ENCODE data around the gene SH3BP4. TPM values are rescaled to one million over a fixed set of nuclear protein-coding genes. Genes with fewer than 3 reads are reported as not detected.

Gene SH3BP4
- 10 to 100 TPM; 27.6 to 32.2 TPM for total RNA-seq
- 1 to 10 TPM; 4.5 to 5.1 TPM for polyA plus RNA-seq
- long read RNA-seq, donor 1, partial matches to known transcripts = 19 of 22 reads
- long read RNA-seq, donor 1, other reads (novel, unspliced or antisense) = 2 of 22 reads
- long read RNA-seq, donor 2, full-length matches to known transcripts = 2 of 16 reads
- long read RNA-seq, donor 2, partial matches to known transcripts = 12 of 16 reads
- long read RNA-seq, donor 2, other reads (novel, unspliced or antisense) = 2 of 16 reads

GRCh38 chr2:234951664-234952269 is at the start of gene SH3BP4:
TSS of gene SH3BP4 (plus strand) at chr2:234952017. CDS start at chr2:235035003, 82,986 bp downstream.
- 0 to 1% methylated on average over 19 to 88 of the region's 88 CpGs for WGBS, 2 donors
- peak; percentile 91 for ATAC-seq (ENCODE audit: low FRiP score)

GRCh38 chr2:234904785-234905184 is 47.0 kb upstream of the SH3BP4 start:
- Histone ChIP-seq H3K36me3 (ENCODE audit: control insufficient read depth in 1 of 2, insufficient read depth in 2 of 2, low read length in 1 of 2) (no peaks in the 10 kb centered on the region), H3K4me1 (ENCODE audit: control insufficient read depth in 1 of 2, insufficient read depth in 2 of 2, low read length in 2 of 2) (no peaks in the 10 kb centered on the region), H3K27me3 (ENCODE audit: control insufficient read depth in 1 of 2, insufficient read depth in 2 of 2, low read length in 1 of 2) (no peaks in the 10 kb centered on the region), H3K9me3 (ENCODE audit: control insufficient read depth, low read length) (no peaks in the 10 kb centered on the region), H3K4me3 (ENCODE audit: low read length in 2 of 2) (no peak overlapping the region), H3K27ac (ENCODE audit: low read depth in 1 of 2, low read length in 2 of 2) (no peak overlapping the region)
- ATAC-seq (ENCODE audit: low FRiP score) = no peak
- WGBS, 2 donors = 97 to 98% methylated on average over 2 of the region's 2 CpGs
- intact Hi-C loops (cut with DNase I) = no loop called here
- no peak for DNase-seq

More at GRCh38 chr2:234951664-234952269, at the start of gene SH3BP4:
- peak within 1 kb of the TSS; percentile 59 to 64 for H3K27ac ChIP-seq (ENCODE audit: low read depth in 1 of 2, low read length in 2 of 2)
- H3K27me3 ChIP-seq (ENCODE audit: control insufficient read depth in 1 of 2, insufficient read depth in 2 of 2, low read length in 1 of 2) = no peaks in the 10 kb centered on the region
- H3K36me3 ChIP-seq (ENCODE audit: control insufficient read depth in 1 of 2, insufficient read depth in 2 of 2, low read length in 1 of 2) = no peaks in the 10 kb centered on the region
- intact Hi-C loops (cut with DNase I) = loop anchor here (5.0 to 10.0 kb wide), 5 partner anchors 36 to 269 kb away; no protein-coding TSS in a partner anchor
- no peaks in the 10 kb centered on the region for H3K4me1 ChIP-seq (ENCODE audit: control insufficient read depth in 1 of 2, insufficient read depth in 2 of 2, low read length in 2 of 2)
- H3K9me3 ChIP-seq (ENCODE audit: control insufficient read depth, low read length) = no peaks in the 10 kb centered on the region
- peak; percentile 87 to 94 for DNase-seq
- H3K4me3 ChIP-seq (ENCODE audit: low read length in 2 of 2) = peak within 1 kb of the TSS; percentile 91 to 93

- ATAC-seq (ENCODE audit: low FRiP score) (no peak), DNase-seq (no peak)
- WGBS, 2 donors = 64 to 73% methylated on average over 11 to 12 of the region's 12 CpGs
- intact Hi-C loops (cut with DNase I) = no loop called here
- H3K4me1 ChIP-seq (ENCODE audit: control insufficient read depth in 1 of 2, insufficient read depth in 2 of 2, low read length in 2 of 2) = no peaks in the 10 kb centered on the region
- H3K9me3 ChIP-seq (ENCODE audit: control insufficient read depth, low read length) = no peaks in the 10 kb centered on the region
- no peak overlapping the region for H3K27ac ChIP-seq (ENCODE audit: low read depth in 1 of 2, low read length in 2 of 2)
- no peaks in the 10 kb centered on the region for H3K36me3 ChIP-seq (ENCODE audit: control insufficient read depth in 1 of 2, insufficient read depth in 2 of 2, low read length in 1 of 2)
- H3K4me3 ChIP-seq (ENCODE audit: low read length in 2 of 2) = no peak overlapping the region
- no peaks in the 10 kb centered on the region for H3K27me3 ChIP-seq (ENCODE audit: control insufficient read depth in 1 of 2, insufficient read depth in 2 of 2, low read length in 1 of 2)
Observed at GRCh38 chr2:234905547-234906265, 46.1 kb upstream of the SH3BP4 start.

GRCh38 chr2:234910186-234910679 is 41.6 kb upstream of the SH3BP4 start:
- H3K4me1 ChIP-seq (ENCODE audit: control insufficient read depth in 1 of 2, insufficient read depth in 2 of 2, low read length in 2 of 2) = no peaks in the 10 kb centered on the region
- no peak overlapping the region for H3K4me3 ChIP-seq (ENCODE audit: low read length in 2 of 2)
- no peaks in the 10 kb centered on the region for H3K27me3 ChIP-seq (ENCODE audit: control insufficient read depth in 1 of 2, insufficient read depth in 2 of 2, low read length in 1 of 2)
- DNase-seq = no peak
- no peak for ATAC-seq (ENCODE audit: low FRiP score)
- H3K36me3 ChIP-seq (ENCODE audit: control insufficient read depth in 1 of 2, insufficient read depth in 2 of 2, low read length in 1 of 2) = no peaks in the 10 kb centered on the region
- intact Hi-C loops (cut with DNase I) = no loop called here
- no peaks in the 10 kb centered on the region for H3K9me3 ChIP-seq (ENCODE audit: control insufficient read depth, low read length)
- no peak overlapping the region for H3K27ac ChIP-seq (ENCODE audit: low read depth in 1 of 2, low read length in 2 of 2)
- WGBS, 2 donors = 79 to 87% methylated on average over 3 of the region's 3 CpGs

- intact Hi-C loops (cut with DNase I) = no loop called here
- no peaks in the 10 kb centered on the region for H3K27me3 ChIP-seq (ENCODE audit: control insufficient read depth in 1 of 2, insufficient read depth in 2 of 2, low read length in 1 of 2)
- no peaks in the 10 kb centered on the region for H3K9me3 ChIP-seq (ENCODE audit: control insufficient read depth, low read length)
- H3K4me3 ChIP-seq (ENCODE audit: low read length in 2 of 2) = no peak overlapping the region
- WGBS, 2 donors = 44 to 53% methylated on average over 2 of the region's 2 CpGs
- no peaks in the 10 kb centered on the region for H3K36me3 ChIP-seq (ENCODE audit: control insufficient read depth in 1 of 2, insufficient read depth in 2 of 2, low read length in 1 of 2)
- H3K27ac ChIP-seq (ENCODE audit: low read depth in 1 of 2, low read length in 2 of 2) = no peak overlapping the region
- no peak for ATAC-seq (ENCODE audit: low FRiP score)
- no peak for DNase-seq
- no peaks in the 10 kb centered on the region for H3K4me1 ChIP-seq (ENCODE audit: control insufficient read depth in 1 of 2, insufficient read depth in 2 of 2, low read length in 2 of 2)
Observed at GRCh38 chr2:234911271-234911670, 40.5 kb upstream of the SH3BP4 start.

- H3K27me3 ChIP-seq (ENCODE audit: control insufficient read depth in 1 of 2, insufficient read depth in 2 of 2, low read length in 1 of 2) = no peaks in the 10 kb centered on the region
- no peak for DNase-seq
- ATAC-seq (ENCODE audit: low FRiP score) = no peak
- H3K27ac ChIP-seq (ENCODE audit: low read depth in 1 of 2, low read length in 2 of 2) = no peak overlapping the region
- no peaks in the 10 kb centered on the region for H3K4me1 ChIP-seq (ENCODE audit: control insufficient read depth in 1 of 2, insufficient read depth in 2 of 2, low read length in 2 of 2)
- 81 to 89% methylated on average over 3 of the region's 3 CpGs for WGBS, 2 donors
- H3K36me3 ChIP-seq (ENCODE audit: control insufficient read depth in 1 of 2, insufficient read depth in 2 of 2, low read length in 1 of 2) = no peaks in the 10 kb centered on the region
- intact Hi-C loops (cut with DNase I) = no loop called here
- H3K4me3 ChIP-seq (ENCODE audit: low read length in 2 of 2) = no peak overlapping the region
- H3K9me3 ChIP-seq (ENCODE audit: control insufficient read depth, low read length) = no peaks in the 10 kb centered on the region
Observed at GRCh38 chr2:234912437-234912836, 39.4 kb upstream of the SH3BP4 start.

- no peak overlapping the region for H3K4me3 ChIP-seq (ENCODE audit: low read length in 2 of 2)
- 80 to 81% methylated on average over 5 of the region's 5 CpGs for WGBS, 2 donors
- H3K4me1 ChIP-seq (ENCODE audit: control insufficient read depth in 1 of 2, insufficient read depth in 2 of 2, low read length in 2 of 2) = no peaks in the 10 kb centered on the region
- no peaks in the 10 kb centered on the region for H3K9me3 ChIP-seq (ENCODE audit: control insufficient read depth, low read length)
- no peak for DNase-seq
- no peak overlapping the region for H3K27ac ChIP-seq (ENCODE audit: low read depth in 1 of 2, low read length in 2 of 2)
- ATAC-seq (ENCODE audit: low FRiP score) = no peak
- no peaks in the 10 kb centered on the region for H3K27me3 ChIP-seq (ENCODE audit: control insufficient read depth in 1 of 2, insufficient read depth in 2 of 2, low read length in 1 of 2)
- intact Hi-C loops (cut with DNase I) = no loop called here
- H3K36me3 ChIP-seq (ENCODE audit: control insufficient read depth in 1 of 2, insufficient read depth in 2 of 2, low read length in 1 of 2) = no peaks in the 10 kb centered on the region
Observed at GRCh38 chr2:234913208-234913626, 38.6 kb upstream of the SH3BP4 start.

- Histone ChIP-seq H3K9me3 (ENCODE audit: control insufficient read depth, low read length) (no peaks in the 10 kb centered on the region), H3K4me1 (ENCODE audit: control insufficient read depth in 1 of 2, insufficient read depth in 2 of 2, low read length in 2 of 2) (no peaks in the 10 kb centered on the region), H3K4me3 (ENCODE audit: low read length in 2 of 2) (no peak overlapping the region), H3K27me3 (ENCODE audit: control insufficient read depth in 1 of 2, insufficient read depth in 2 of 2, low read length in 1 of 2) (no peaks in the 10 kb centered on the region), H3K27ac (ENCODE audit: low read depth in 1 of 2, low read length in 2 of 2) (no peak overlapping the region), H3K36me3 (ENCODE audit: control insufficient read depth in 1 of 2, insufficient read depth in 2 of 2, low read length in 1 of 2) (no peaks in the 10 kb centered on the region)
- intact Hi-C loops (cut with DNase I) = no loop called here
- ATAC-seq (ENCODE audit: low FRiP score) = no peak
- 67 to 75% methylated on average over 9 of the region's 9 CpGs for WGBS, 2 donors
- no peak for DNase-seq
Observed at GRCh38 chr2:234914371-234915154, 37.3 kb upstream of the SH3BP4 start.

Data from aorta (tissue), 5 donors.